ENCODE results near the gene BIRC6.

GRCh38 chr2:32484937-32485336, 128.1 kb downstream of the BIRC6 start:
- TF ChIP-seq CTCF (IDR thresholded peaks at IDR 0.05) (no peak), POLR2A (IDR thresholded peaks at IDR 0.05) (no peak)
